Measurements from ENCODE around the gene HRG.
A peak's percentile ranks its signal among the peaks of the same experiment; 100 is the strongest.

Gene HRG

GRCh38 chr3:186638259-186638658 is 27.6 kb upstream of the HRG start:
- no peak for ATAC-seq

DNA sequence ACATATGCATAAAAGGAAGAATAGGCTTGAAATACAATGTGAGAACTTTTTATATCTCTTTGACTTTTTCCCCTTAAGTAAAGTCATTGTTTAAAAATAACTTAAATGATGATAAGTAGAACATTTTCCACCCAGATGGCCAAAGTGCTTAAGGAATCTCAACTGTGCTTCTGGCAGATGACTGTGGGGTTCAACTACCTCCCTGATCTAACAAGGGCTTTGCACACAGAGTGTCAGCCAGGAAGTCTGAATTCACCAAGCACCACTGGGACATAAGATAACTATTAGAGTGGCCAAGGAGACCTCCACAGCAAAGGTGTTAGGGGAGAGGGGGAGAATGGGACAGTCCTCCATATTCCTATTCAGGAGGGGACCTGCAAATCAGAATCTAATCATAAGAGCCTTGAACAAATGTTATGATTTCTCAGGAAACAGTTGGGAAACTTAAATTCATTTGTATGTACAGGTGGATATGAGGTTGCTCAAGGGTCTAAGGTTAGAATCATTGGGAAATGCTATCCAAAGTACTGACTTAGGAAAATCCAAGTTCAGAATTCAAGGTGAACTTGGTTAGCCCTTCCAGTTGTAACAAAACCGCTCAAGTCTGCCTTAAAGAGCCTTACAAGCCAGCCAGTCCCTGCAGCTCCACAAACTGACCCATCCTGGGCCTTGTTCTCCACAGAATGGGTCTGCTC is 25.9 kb upstream of the HRG start, which contains the start of gene FETUB:
TSS of gene FETUB (plus strand) at position 622 of the 695 bp plus-strand sequence. CDS start at position 684, 62 bp downstream.
- ATAC-seq: no peak

DNA sequence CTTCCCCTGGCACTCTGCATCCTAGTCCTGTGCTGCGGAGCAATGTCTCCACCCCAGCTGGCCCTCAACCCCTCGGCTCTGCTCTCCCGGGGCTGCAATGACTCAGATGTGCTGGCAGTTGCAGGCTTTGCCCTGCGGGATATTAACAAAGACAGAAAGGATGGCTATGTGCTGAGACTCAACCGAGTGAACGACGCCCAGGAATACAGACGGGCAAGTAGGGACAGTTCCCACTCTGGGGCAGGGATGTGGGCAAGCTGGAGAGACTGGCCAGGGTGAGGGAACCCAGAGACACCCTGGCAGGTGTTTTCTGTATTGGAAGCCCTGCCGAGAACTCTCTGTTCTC is 25.4 kb upstream of the HRG start:
- ATAC-seq: no peak

- no peak for ATAC-seq
Observed at GRCh38 chr3:186640929-186641328, 24.9 kb upstream of the HRG start.

- ATAC-seq: peak in 1 of 2 donors; percentile 29
Observed at GRCh38 chr3:186642014-186642413, 23.8 kb upstream of the HRG start.

DNA sequence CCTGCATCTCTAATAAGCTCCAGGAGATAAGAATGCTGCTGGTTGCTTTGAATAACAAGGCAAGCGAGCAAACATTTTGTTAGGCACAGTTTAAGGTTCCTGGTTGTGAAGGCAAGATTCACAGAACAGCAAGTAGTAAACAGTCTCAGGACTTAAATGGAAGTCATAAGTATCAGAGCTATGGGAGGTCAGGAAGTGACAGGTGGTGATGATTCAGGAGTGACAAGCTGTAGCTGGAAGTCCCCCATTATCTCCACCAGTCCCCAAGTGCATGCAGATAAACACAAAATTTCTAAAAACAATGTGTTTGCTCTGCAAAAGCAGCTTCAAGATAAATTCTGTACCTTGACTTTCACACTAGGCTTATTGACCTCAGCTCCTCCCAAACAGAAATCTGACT is 22.3 kb upstream of the HRG start:
- ATAC-seq: peak; percentile 87 to 91

GRCh38 chr3:186644683-186645082 is 21.1 kb upstream of the HRG start:
- ATAC-seq: no peak

DNA sequence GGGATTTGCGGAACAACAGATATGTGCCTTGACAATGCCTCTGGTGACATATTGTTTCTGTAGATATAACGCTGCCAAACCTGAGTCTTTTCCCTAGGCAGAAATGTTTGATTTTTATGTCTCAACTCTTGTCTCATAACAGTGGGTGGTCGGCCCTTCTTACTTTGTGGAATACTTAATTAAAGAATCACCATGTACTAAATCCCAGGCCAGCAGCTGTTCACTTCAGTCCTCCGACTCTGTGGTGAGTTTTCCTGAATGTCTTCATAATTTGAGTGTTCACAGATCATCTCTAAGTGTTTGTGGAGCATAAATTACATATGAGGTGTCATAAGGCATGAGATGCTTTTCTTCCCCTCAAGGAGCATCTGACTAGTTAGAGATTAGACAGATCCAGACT is 19.7 kb upstream of the HRG start:
- no peak for ATAC-seq

- no peak for ATAC-seq
Observed at GRCh38 chr3:186646841-186647240, 19.0 kb upstream of the HRG start.

- no peak for ATAC-seq
Observed at GRCh38 chr3:186648851-186649250, 17.0 kb upstream of the HRG start.

- no peak for ATAC-seq
Observed at GRCh38 chr3:186651678-186652215, 14.1 kb upstream of the HRG start.

GRCh38 chr3:186653080-186653707 is 12.6 kb upstream of the HRG start:
- no peak for ATAC-seq

- no peak for ATAC-seq
Observed at GRCh38 chr3:186653984-186654383, 11.8 kb upstream of the HRG start.

GRCh38 chr3:186663361-186664118 is 2.3 kb upstream of the HRG start:
- ATAC-seq: no peak

DNA sequence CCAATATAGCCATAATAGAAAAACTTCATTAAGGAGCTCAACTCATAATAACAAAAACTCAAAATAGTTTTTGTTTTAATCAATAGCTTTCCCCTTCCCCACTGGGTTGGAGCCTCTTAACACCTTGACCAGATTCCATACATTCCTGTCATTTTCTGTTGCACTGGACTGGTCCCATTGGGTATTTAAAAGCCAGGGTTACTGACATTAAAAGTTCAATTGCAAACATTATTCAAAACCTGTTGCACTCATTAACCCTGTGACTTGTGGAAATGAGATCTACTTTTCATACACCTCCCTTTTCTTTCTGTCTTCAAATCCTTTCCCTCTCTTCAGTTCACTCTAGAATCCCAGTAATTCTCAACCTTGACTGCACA is 1.7 kb upstream of the HRG start:
- ATAC-seq: no peak

DNA sequence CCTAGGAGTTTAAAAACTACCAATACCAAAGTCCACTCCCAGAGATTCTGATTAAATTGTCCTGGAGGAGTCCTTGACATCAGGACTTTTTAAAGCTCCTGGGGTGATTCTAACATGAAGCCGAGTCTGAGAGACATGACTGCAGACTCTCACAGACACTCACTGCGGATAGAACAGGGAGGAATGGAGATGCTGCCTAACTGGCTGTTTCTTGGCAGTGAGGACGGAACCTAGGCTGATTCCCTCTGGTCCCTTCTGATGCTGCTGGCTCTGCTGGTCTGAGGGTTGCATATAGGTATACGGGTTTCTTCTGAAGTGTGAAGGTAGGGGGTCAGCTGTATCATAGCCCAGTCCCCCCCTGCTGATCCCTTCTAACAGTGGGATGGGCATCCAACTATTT is 1.3 kb upstream of the HRG start:
- no peak for ATAC-seq

- no peak for ATAC-seq
Observed at GRCh38 chr3:186668426-186668825, 2.6 kb downstream of the HRG start.

GRCh38 chr3:186669378-186670084 is 3.7 kb downstream of the HRG start:
- ATAC-seq: peak; percentile 35 to 43

DNA sequence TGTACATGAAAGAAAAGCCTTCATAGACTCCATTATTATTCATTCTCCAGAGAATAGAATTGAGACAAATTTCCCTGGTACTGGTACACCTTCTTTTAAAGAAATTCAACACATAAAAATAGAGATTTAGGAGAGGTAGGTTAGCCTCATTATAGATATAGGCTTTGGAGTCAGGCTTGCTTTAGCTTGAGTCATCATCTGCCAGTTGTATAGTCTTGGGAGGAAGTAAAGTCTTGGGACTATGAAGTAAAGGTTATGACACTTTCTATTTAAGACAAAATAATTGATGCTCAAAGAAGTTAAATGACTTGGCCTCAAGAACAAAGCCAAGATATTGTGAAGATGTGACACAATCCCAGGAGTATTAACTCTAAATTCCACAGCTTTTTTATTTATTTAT is 4.3 kb downstream of the HRG start:
- ATAC-seq: no peak

DNA sequence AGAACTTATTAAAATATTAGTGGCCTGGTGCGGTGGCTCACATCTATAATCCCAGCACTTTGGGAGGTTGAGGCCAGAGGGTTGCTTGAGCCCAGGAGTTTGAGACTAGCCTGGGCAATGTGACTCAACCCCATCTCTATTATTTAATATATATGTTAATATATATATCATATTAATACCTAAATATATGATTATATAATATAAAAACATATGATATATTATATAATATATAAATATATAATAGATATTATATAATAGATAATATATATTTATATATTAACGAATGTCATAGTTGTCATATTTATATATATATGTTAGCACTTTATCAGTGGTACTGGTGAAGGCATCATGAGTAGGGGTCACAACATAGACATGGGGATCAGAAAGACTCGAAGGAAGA is 5.2 kb downstream of the HRG start:
- ATAC-seq: no peak

DNA sequence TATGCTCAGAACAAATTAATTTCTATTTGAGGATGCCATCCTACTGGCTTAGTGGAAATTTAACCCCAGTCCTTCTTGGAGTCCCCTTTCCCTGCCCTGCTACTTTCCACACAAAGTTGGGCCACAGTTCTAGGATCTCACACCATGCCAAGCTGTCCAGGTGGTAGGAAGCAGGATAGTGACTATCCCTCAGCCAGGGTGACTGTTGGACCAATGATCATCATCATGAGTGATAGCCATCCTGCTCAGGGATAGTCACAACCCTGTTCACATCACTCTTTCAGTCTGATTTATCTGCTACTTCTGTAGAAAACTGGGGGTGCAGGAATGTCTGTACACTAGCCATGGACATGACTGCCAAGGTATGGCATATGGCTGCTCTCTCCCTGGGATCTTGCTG is 12.8 kb downstream of the HRG start:
- ATAC-seq: no peak

- ATAC-seq: no peak
Observed at GRCh38 chr3:186679151-186679550, 13.3 kb downstream of the HRG start.

- no peak for ATAC-seq
Observed at GRCh38 chr3:186680869-186681268, 15.1 kb downstream of the HRG start.

Measured in activated CD4-positive, CD25-positive, alpha-beta regulatory T cell treated with anti-CD3 and anti-CD28 coated beads, Interleukin-2, amount 50 U/mL, for 24 hours (primary cell).